ENCODE results near the gene ZNF33A. TPM values are rescaled to one million over a fixed set of nuclear protein-coding genes. Genes with fewer than 3 reads are reported as not detected.

Gene ZNF33A
- total and polyA plus RNA-seq, 7 experiments from 2014 or later = 14.6 to 74.2 (median 39.9) TPM

DNA sequence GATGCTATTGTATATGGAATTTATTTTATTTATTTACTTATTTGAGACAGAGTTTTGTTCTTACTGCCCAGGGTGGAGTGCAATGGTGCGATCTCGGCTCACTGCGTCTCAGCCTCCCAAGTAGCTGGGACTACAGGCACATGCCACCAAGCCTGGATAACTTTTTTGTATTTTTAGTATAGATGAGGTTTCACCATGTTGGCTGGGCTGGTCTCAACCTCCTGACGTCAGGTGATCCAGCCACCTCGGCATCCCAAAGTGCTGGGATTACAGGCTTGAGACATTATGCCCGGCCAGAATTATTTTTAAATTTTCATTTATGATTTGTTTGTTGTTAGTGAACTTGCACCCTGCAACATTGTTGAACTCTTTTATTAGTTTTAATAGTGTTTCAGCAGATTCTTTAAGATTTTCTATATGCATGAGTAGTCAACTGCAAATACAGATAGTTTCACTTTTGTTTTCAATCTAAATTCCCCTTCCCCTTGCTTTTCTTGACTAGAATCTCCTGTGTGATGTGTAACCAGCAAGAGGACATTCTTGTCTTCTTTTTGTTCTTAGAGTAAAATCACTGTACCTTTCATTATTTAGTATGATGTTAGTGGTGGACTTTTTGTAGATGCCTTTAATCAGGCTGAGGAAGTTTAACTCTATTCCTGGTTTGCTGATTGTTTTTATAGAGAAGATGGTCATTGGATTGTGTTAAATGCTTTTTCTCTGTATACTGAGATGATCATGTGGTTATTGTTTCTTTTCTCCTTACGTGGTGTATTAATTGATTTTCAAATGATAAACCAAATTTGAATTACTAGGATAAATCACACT lies 27.8 kb downstream of the ZNF33A start:
- Mint-ChIP-seq H3K9me3 (peaks cover 0 to 56% (median 13%) of the 10 kb centered on the region in 11 donors), H3K4me1 (peaks cover 21 to 55% (median 47%) of the 10 kb centered on the region in 7 donors), H3K27me3 (no peaks in the 10 kb centered on the region), H3K36me3 (peaks cover 5 to 85% (median 74%) of the 10 kb centered on the region in 5 donors), H3K27ac (peak overlapping the region; percentile 0 to 97 (median 80)), H3K4me3 (peak overlapping the region in 9 of 10 donors; percentile 32 to 86 (median 78))
- ATAC-seq (peak; percentile 72), DNase-seq (peak in 3 of 9 donors; percentile 5 to 27 (median 13))
- Histone ChIP-seq H3K27me3 (ENCODE audit: control insufficient read depth in 2 of 2, insufficient read depth in 2 of 2, low read length in 2 of 2) (no peaks in the 10 kb centered on the region), H3K36me3 (ENCODE audit: control insufficient read depth in 2 of 3, insufficient read depth in 3 of 3, low read length in 3 of 3) (peaks cover 0 to 29% (median 0%) of the 10 kb centered on the region in 3 experiments), H3K27ac (ENCODE audit: low read depth, low read length) (peak overlapping the region; percentile 55), H3K4me1 (ENCODE audit: control insufficient read depth in 2 of 2, insufficient read depth in 2 of 2, low read length in 2 of 2) (no peaks in the 10 kb centered on the region), H3K4me3 (ENCODE audit: low read length) (peak overlapping the region; percentile 17), H3K9me3 (ENCODE audit: control insufficient read depth in 2 of 3, low read length in 3 of 3) (no peaks in the 10 kb centered on the region)
- ChIA-PET CTCF (no interaction called here), POLR2A (no interaction called here)
- intact Hi-C loops (cut with micrococcal nuclease) = loop anchor here in 1 of 2 donors (1.0 kb wide), 1 partner anchor 55 kb away; no protein-coding TSS in a partner anchor

- Histone ChIP-seq H3K36me3 (ENCODE audit: control insufficient read depth in 2 of 3, insufficient read depth in 3 of 3, low read length in 3 of 3) (peaks cover 0 to 26% (median 0%) of the 10 kb centered on the region in 3 experiments), H3K27me3 (ENCODE audit: control insufficient read depth in 2 of 2, insufficient read depth in 2 of 2, low read length in 2 of 2) (no peaks in the 10 kb centered on the region), H3K27ac (ENCODE audit: low read depth, low read length) (peak overlapping the region; percentile 55), H3K4me1 (ENCODE audit: control insufficient read depth in 2 of 2, insufficient read depth in 2 of 2, low read length in 2 of 2) (no peaks in the 10 kb centered on the region), H3K9me3 (ENCODE audit: control insufficient read depth in 2 of 3, low read length in 3 of 3) (no peaks in the 10 kb centered on the region), H3K4me3 (ENCODE audit: low read length) (peak overlapping the region; percentile 17)
- ChIA-PET POLR2A (no interaction called here), CTCF (no interaction called here)
- DNase-seq (no peak), ATAC-seq (no peak)
- H3K4me3 Mint-ChIP-seq = peak overlapping the region in 9 of 10 donors; percentile 32 to 86 (median 78)
- peaks cover 8 to 87% (median 77%) of the 10 kb centered on the region in 5 donors for H3K36me3 Mint-ChIP-seq
- peaks cover 0 to 58% (median 15%) of the 10 kb centered on the region in 11 donors for H3K9me3 Mint-ChIP-seq
- intact Hi-C loops (cut with micrococcal nuclease) = loop anchor here in 1 of 2 donors (1.0 kb wide), 1 partner anchor 54 kb away; no protein-coding TSS in a partner anchor
- no peaks in the 10 kb centered on the region for H3K27me3 Mint-ChIP-seq
- H3K4me1 Mint-ChIP-seq = peaks cover 26 to 60% (median 53%) of the 10 kb centered on the region in 7 donors
- H3K27ac Mint-ChIP-seq = peak overlapping the region; percentile 25 to 97 (median 80)
Measured at GRCh38 chr10:38038932-38039245, 28.4 kb downstream of the ZNF33A start.

- no peaks in the 10 kb centered on the region for H3K27me3 Mint-ChIP-seq
- peaks cover 0 to 64% (median 22%) of the 10 kb centered on the region in 11 donors for H3K9me3 Mint-ChIP-seq
- peaks cover 0 to 29% (median 0%) of the 10 kb centered on the region in 3 experiments for H3K36me3 ChIP-seq (ENCODE audit: control insufficient read depth in 2 of 3, insufficient read depth in 3 of 3, low read length in 3 of 3)
- H3K36me3 Mint-ChIP-seq = peaks cover 23 to 83% (median 72%) of the 10 kb centered on the region in 5 donors
- ChIA-PET POLR2A (no interaction called here), CTCF (interaction anchor here (1.0 kb wide), 1 partner anchor 15 kb away, joined by 5 read pairs; no protein-coding TSS in a partner anchor)
- H3K4me3 Mint-ChIP-seq = peak overlapping the region in 7 of 10 donors; percentile 2 to 62 (median 37)
- H3K4me1 Mint-ChIP-seq = peaks cover 29 to 57% (median 52%) of the 10 kb centered on the region in 7 donors
- no peaks in the 10 kb centered on the region for H3K4me1 ChIP-seq (ENCODE audit: control insufficient read depth in 2 of 2, insufficient read depth in 2 of 2, low read length in 2 of 2)
- H3K27me3 ChIP-seq (ENCODE audit: control insufficient read depth in 2 of 2, insufficient read depth in 2 of 2, low read length in 2 of 2) = no peaks in the 10 kb centered on the region
- peak in 5 of 9 donors; percentile 7 to 15 (median 11) for DNase-seq
- peak overlapping the region in 6 of 9 donors; percentile 39 to 68 (median 64) for H3K27ac Mint-ChIP-seq
- H3K9me3 ChIP-seq (ENCODE audit: control insufficient read depth in 2 of 3, low read length in 3 of 3) = peaks cover 0 to 3% (median 0%) of the 10 kb centered on the region in 3 experiments
- ATAC-seq = no peak
- no peak overlapping the region for H3K4me3 ChIP-seq (ENCODE audit: low read length)
- intact Hi-C loops (cut with micrococcal nuclease) = no loop called here
- H3K27ac ChIP-seq (ENCODE audit: low read depth, low read length) = no peak overlapping the region
Measured at GRCh38 chr10:38043516-38043915, 33.0 kb downstream of the ZNF33A start.

- DNase-seq (no peak), ATAC-seq (no peak)
- ChIA-PET POLR2A (interaction anchor here (1.2 kb wide), 1 partner anchor 13 kb away, joined by 4 read pairs; no protein-coding TSS in a partner anchor), CTCF (no interaction called here)
- Mint-ChIP-seq H3K4me3 (peak overlapping the region in 3 of 10 donors; percentile 1 to 48 (median 2)), H3K27me3 (no peaks in the 10 kb centered on the region), H3K27ac (peak overlapping the region in 2 of 9 donors; percentile 40 to 47), H3K36me3 (peaks cover 32 to 83% (median 75%) of the 10 kb centered on the region in 5 donors), H3K9me3 (peaks cover 0 to 65% (median 28%) of the 10 kb centered on the region in 11 donors), H3K4me1 (peaks cover 14 to 41% (median 36%) of the 10 kb centered on the region in 7 donors)
- no peaks in the 10 kb centered on the region for H3K4me1 ChIP-seq (ENCODE audit: control insufficient read depth in 2 of 2, insufficient read depth in 2 of 2, low read length in 2 of 2)
- H3K27me3 ChIP-seq (ENCODE audit: control insufficient read depth in 2 of 2, insufficient read depth in 2 of 2, low read length in 2 of 2) = no peaks in the 10 kb centered on the region
- H3K4me3 ChIP-seq (ENCODE audit: low read length) = no peak overlapping the region
- H3K27ac ChIP-seq (ENCODE audit: low read depth, low read length) = no peak overlapping the region
- intact Hi-C loops (cut with micrococcal nuclease) = loop anchor here in 1 of 2 donors (5.0 kb wide), 1 partner anchor 33 kb away; the partner anchor contains the start of gene ZNF33A
- peaks cover 0 to 6% (median under 1%) of the 10 kb centered on the region in 3 experiments for H3K9me3 ChIP-seq (ENCODE audit: control insufficient read depth in 2 of 3, low read length in 3 of 3)
- peaks cover 0 to 32% (median 5%) of the 10 kb centered on the region in 3 experiments for H3K36me3 ChIP-seq (ENCODE audit: control insufficient read depth in 2 of 3, insufficient read depth in 3 of 3, low read length in 3 of 3)
Measured at GRCh38 chr10:38045129-38045528, 34.7 kb downstream of the ZNF33A start.

DNA sequence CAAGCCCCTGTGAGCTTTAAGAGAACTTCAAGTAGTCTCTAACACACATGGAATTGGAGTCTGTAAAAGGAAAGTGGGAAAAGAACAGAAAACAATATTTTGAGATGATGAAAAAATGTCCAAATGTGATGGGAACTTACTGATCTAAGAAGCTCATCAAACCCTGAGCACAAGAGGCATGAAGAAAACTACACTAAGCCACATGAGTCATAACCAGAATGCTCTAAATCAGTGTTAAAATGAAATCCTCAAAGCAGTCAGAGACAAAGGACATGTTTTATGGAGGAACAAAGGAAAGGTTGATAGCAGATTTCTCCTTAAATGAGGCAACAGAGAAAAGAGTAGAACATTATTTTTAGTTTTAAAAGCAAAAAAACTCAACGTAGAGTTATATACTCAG lies 37.2 kb downstream of the ZNF33A start:
- intact Hi-C loops (cut with micrococcal nuclease) = loop anchor here in 1 of 2 donors (5.0 kb wide), 1 partner anchor 35 kb away; the partner anchor contains the start of gene ZNF33A
- Histone ChIP-seq H3K9me3 (ENCODE audit: control insufficient read depth in 2 of 3, low read length in 3 of 3) (peaks cover 0 to 16% (median 4%) of the 10 kb centered on the region in 3 experiments), H3K27me3 (ENCODE audit: control insufficient read depth in 2 of 2, insufficient read depth in 2 of 2, low read length in 2 of 2) (no peaks in the 10 kb centered on the region), H3K36me3 (ENCODE audit: control insufficient read depth in 2 of 3, insufficient read depth in 3 of 3, low read length in 3 of 3) (peaks cover 0 to 33% (median 11%) of the 10 kb centered on the region in 3 experiments), H3K4me1 (ENCODE audit: control insufficient read depth in 2 of 2, insufficient read depth in 2 of 2, low read length in 2 of 2) (no peaks in the 10 kb centered on the region), H3K4me3 (ENCODE audit: low read length) (no peak overlapping the region), H3K27ac (ENCODE audit: low read depth, low read length) (no peak overlapping the region)
- Mint-ChIP-seq H3K4me1 (peaks cover 13 to 32% (median 23%) of the 10 kb centered on the region in 7 donors), H3K4me3 (no peak overlapping the region), H3K27ac (no peak overlapping the region), H3K27me3 (no peaks in the 10 kb centered on the region), H3K9me3 (peaks cover 1 to 74% (median 27%) of the 10 kb centered on the region in 11 donors), H3K36me3 (peaks cover 31 to 75% (median 74%) of the 10 kb centered on the region in 5 donors)
- no peak for ATAC-seq
- DNase-seq = no peak
- POLR2A ChIA-PET = interaction anchor here (0.6 to 1.3 kb wide), 2 partner anchors 37 to 47 kb away, joined by 3 to 4 read pairs; partner anchors contain the start of gene ZNF33A
- CTCF ChIA-PET = interaction anchor here (0.7 kb wide), 1 partner anchor 12 kb away, joined by 4 read pairs; no protein-coding TSS in a partner anchor

- intact Hi-C loops (cut with micrococcal nuclease) = no loop called here
- Mint-ChIP-seq H3K36me3 (peaks cover 45 to 84% (median 78%) of the 10 kb centered on the region in 5 donors), H3K4me1 (peaks cover 3 to 11% (median 6%) of the 10 kb centered on the region in 7 donors), H3K4me3 (no peak overlapping the region), H3K27me3 (no peaks in the 10 kb centered on the region), H3K9me3 (peaks cover 19 to 87% (median 51%) of the 10 kb centered on the region in 11 donors), H3K27ac (no peak overlapping the region)
- no peaks in the 10 kb centered on the region for H3K27me3 ChIP-seq (ENCODE audit: control insufficient read depth in 2 of 2, insufficient read depth in 2 of 2, low read length in 2 of 2)
- ChIA-PET POLR2A (interaction anchor here (0.8 kb wide), 1 partner anchor 73 kb away, joined by 4 read pairs; no protein-coding TSS in a partner anchor), CTCF (no interaction called here)
- peaks cover 9 to 48% (median 18%) of the 10 kb centered on the region in 3 experiments for H3K36me3 ChIP-seq (ENCODE audit: control insufficient read depth in 2 of 3, insufficient read depth in 3 of 3, low read length in 3 of 3)
- no peak for ATAC-seq
- no peak overlapping the region for H3K4me3 ChIP-seq (ENCODE audit: low read length)
- H3K4me1 ChIP-seq (ENCODE audit: control insufficient read depth in 2 of 2, insufficient read depth in 2 of 2, low read length in 2 of 2) = no peaks in the 10 kb centered on the region
- H3K27ac ChIP-seq (ENCODE audit: low read depth, low read length) = no peak overlapping the region
- no peak for DNase-seq
- H3K9me3 ChIP-seq (ENCODE audit: control insufficient read depth in 2 of 3, low read length in 3 of 3) = peaks cover 4 to 38% (median 10%) of the 10 kb centered on the region in 3 experiments
Measured at GRCh38 chr10:38050212-38050611, 39.7 kb downstream of the ZNF33A start.
